GM12878 (cell line): ENCODE data around the gene CAST. TPM values are rescaled to one million over a fixed set of nuclear protein-coding genes. Genes with fewer than 3 reads are reported as not detected.

Experiments
- BMI1 ChIP-seq: fragments of 450-650 bp; IDR thresholded peaks from 2 replicates; pipeline ENCODE4 v1.6.1; 2016; ENCODE audit warnings: mild to moderate bottlenecking, moderate library complexity, borderline replicate concordance
- CHD2 ChIP-seq: IDR thresholded peaks from 2 replicates; pipeline ENCODE4 v1.6.1; 2011; ENCODE audit warnings: low read depth, low read length, improper control_type of control experiment, borderline replicate concordance
- GATAD2B ChIP-seq: fragments of 450-650 bp; conservative IDR thresholded peaks from 2 replicates; pipeline ENCODE4 v1.6.1; 2017; ENCODE audit warnings: low read depth, mild to moderate bottlenecking, moderate library complexity
- HDAC2 ChIP-seq: fragments of 200-600 bp; sonication (generic); IDR thresholded peaks from 2 replicates; pipeline ENCODE4 v1.6.1; 2017
- NR2C2 ChIP-seq: IDR thresholded peaks from 2 replicates; pipeline ENCODE4 v1.6.1; 2011; ENCODE audit warnings: borderline replicate concordance, low read depth; ENCODE audit not compliant: control insufficient read depth, insufficient read length
- PAX5 ChIP-seq: IDR thresholded peaks from 2 replicates; pipeline ENCODE4 v1.6.1; 2011; ENCODE audit warnings: low read depth, low read length, borderline replicate concordance
- RCOR1 ChIP-seq: conservative IDR thresholded peaks from 2 replicates; pipeline ENCODE4 v1.6.1; 2012; ENCODE audit warnings: low read depth, low read length, improper control_type of control experiment
- TBL1XR1 ChIP-seq: IDR thresholded peaks from 2 replicates; pipeline ENCODE4 v1.6.1; 2012; ENCODE audit warnings: low read depth, low read length, improper control_type of control experiment
- TCF3 ChIP-seq: IDR thresholded peaks from 2 replicates; pipeline ENCODE4 v1.6.1; 2012; ENCODE audit warnings: low read depth, mild to moderate bottlenecking, low read length, borderline replicate concordance; ENCODE audit not compliant: insufficient read depth
- polyA plus RNA-seq, 11 experiments: library from polyadenylated mRNA; depleted of rRNA in 4 of 11; unstranded in 6 of 11; stranded (reverse) in 5 of 11; fragments of >200 nt; fragmentation: Nextera tagmentation in 4 of 11; fragmentation: Illumina TruSeq in 1 of 11; extraction: Ambion mirVana in 4 of 11; extraction: Trizol in 1 of 11; gene quantifications; 1 replicate in 1 of 11; 2 replicates in 10 of 11; pipeline versions ENCODE4 v1.2.1 to v1.2.3, GENCODE V29; 2011 to 2016; ENCODE audit warnings: inconsistent platforms in 2 of 11, missing spikeins in 2 of 11, low read depth in 1 of 11
- total RNA-seq, 4 experiments: library from RNA; depleted of rRNA in 3 of 4; stranded (reverse); fragments of >200 nt in 3 of 4; fragmentation: Illumina TruSeq in 1 of 4; extraction: Trizol in 1 of 4; gene quantifications; 2 replicates each; pipeline versions ENCODE4 v1.2.1 to v1.2.3, GENCODE V29; 2013 to 2021
- TF ChIP-seq, protein P1 (sequence below): fragments of 150-350 bp; IDR thresholded peaks from 2 replicates; pipeline ENCODE4 v1.6.1; 2016; ENCODE audit warnings: low read depth, low read length
- TF ChIP-seq, protein P2 (sequence below): IDR thresholded peaks from 2 replicates; pipeline ENCODE4 v1.6.1; 2011; ENCODE audit warnings: borderline replicate concordance, low read depth, mild to moderate bottlenecking, moderate library complexity, low read length; ENCODE audit not compliant: insufficient read depth, poor library complexity, severe bottlenecking
- TF ChIP-seq, protein P3 (sequence below): IDR thresholded peaks from 2 replicates; pipeline ENCODE4 v1.6.1; 2011; ENCODE audit warnings: mild to moderate bottlenecking, low read depth, low read length, moderate library complexity; ENCODE audit not compliant: insufficient replicate concordance
- TF ChIP-seq, protein P4 (sequence below): IDR thresholded peaks from 2 replicates; pipeline ENCODE4 v1.6.1; 2012; ENCODE audit warnings: improper control_type of control experiment, low read depth, low read length; ENCODE audit not compliant: insufficient replicate concordance

The CAST gene
- total and polyA plus RNA-seq, 10 of the 15 experiments (the other 5 are each of a cell fraction or from before 2014, with no cell fraction given), result 31.7 to 140 (median 68.5) TPM

DNA sequence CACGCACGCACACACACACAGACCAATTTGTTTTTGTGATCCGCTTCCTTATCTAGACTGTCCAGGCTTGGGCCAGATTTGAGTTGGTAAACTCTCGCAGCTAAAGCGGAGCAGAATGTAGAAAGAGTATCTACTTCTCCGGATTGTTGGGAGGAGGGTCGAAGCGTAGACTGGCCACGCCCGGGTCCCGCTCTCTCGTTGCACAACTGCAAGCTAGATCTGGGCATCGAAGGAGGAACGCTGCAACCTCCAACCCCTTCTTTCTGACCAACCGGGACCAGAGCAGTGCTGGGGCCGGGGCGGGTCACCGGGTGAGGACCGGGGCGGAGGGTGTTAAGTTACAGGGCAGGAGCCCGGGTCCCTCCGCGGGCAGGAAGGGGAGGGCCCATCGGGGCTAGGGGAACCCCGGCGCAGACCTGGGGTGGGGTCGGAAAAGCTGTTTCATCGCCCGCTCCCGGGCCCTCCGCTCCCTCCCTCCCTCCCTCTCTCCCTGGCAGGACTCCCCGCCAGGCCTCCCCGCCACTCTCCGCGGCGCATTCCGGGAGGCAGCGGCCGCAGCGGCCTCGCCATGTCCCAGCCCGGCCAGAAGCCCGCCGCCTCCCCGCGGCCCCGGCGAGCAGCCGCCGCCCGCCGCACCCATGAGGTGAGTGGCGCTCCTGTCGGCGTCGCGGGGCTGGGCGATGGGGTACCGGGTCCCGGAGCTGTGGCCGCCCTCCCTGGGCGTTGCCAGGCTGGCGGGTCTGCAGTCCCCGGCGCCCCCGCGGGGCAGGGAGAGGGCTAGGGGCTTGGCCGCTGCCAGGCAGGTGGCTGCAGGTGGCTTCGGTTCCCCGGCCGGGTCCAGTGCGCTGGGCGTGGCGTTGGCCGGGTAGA is at the start of gene CAST (continued):
- TF ChIP-seq, protein P1, sequence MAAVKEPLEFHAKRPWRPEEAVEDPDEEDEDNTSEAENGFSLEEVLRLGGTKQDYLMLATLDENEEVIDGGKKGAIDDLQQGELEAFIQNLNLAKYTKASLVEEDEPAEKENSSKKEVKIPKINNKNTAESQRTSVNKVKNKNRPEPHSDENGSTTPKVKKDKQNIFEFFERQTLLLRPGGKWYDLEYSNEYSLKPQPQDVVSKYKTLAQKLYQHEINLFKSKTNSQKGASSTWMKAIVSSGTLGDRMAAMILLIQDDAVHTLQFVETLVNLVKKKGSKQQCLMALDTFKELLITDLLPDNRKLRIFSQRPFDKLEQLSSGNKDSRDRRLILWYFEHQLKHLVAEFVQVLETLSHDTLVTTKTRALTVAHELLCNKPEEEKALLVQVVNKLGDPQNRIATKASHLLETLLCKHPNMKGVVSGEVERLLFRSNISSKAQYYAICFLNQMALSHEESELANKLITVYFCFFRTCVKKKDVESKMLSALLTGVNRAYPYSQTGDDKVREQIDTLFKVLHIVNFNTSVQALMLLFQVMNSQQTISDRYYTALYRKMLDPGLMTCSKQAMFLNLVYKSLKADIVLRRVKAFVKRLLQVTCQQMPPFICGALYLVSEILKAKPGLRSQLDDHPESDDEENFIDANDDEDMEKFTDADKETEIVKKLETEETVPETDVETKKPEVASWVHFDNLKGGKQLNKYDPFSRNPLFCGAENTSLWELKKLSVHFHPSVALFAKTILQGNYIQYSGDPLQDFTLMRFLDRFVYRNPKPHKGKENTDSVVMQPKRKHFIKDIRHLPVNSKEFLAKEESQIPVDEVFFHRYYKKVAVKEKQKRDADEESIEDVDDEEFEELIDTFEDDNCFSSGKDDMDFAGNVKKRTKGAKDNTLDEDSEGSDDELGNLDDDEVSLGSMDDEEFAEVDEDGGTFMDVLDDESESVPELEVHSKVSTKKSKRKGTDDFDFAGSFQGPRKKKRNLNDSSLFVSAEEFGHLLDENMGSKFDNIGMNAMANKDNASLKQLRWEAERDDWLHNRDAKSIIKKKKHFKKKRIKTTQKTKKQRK, result no peak
- peak; percentile 42; the same call in 1 of the 2 replicates for TF ChIP-seq GATAD2B
- no peak for TF ChIP-seq NR2C2
- no peak for TF ChIP-seq HDAC2
- TF ChIP-seq, protein P2, sequence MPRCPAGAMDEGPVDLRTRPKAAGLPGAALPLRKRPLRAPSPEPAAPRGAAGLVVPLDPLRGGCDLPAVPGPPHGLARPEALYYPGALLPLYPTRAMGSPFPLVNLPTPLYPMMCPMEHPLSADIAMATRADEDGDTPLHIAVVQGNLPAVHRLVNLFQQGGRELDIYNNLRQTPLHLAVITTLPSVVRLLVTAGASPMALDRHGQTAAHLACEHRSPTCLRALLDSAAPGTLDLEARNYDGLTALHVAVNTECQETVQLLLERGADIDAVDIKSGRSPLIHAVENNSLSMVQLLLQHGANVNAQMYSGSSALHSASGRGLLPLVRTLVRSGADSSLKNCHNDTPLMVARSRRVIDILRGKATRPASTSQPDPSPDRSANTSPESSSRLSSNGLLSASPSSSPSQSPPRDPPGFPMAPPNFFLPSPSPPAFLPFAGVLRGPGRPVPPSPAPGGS, result no peak
- TF ChIP-seq TCF3, result peak; percentile 85; the same call in 1 of the 2 replicates
- no peak for TF ChIP-seq PAX5
- TF ChIP-seq, protein P3, sequence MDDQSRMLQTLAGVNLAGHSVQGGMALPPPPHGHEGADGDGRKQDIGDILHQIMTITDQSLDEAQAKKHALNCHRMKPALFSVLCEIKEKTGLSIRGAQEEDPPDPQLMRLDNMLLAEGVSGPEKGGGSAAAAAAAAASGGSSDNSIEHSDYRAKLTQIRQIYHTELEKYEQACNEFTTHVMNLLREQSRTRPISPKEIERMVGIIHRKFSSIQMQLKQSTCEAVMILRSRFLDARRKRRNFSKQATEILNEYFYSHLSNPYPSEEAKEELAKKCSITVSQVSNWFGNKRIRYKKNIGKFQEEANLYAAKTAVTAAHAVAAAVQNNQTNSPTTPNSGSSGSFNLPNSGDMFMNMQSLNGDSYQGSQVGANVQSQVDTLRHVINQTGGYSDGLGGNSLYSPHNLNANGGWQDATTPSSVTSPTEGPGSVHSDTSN, result no peak
- TF ChIP-seq TBL1XR1, result no peak
- TF ChIP-seq CHD2, result peak; percentile 65; the same call in 1 of the 2 replicates
- no peak for TF ChIP-seq BMI1
- TF ChIP-seq, protein P4, sequence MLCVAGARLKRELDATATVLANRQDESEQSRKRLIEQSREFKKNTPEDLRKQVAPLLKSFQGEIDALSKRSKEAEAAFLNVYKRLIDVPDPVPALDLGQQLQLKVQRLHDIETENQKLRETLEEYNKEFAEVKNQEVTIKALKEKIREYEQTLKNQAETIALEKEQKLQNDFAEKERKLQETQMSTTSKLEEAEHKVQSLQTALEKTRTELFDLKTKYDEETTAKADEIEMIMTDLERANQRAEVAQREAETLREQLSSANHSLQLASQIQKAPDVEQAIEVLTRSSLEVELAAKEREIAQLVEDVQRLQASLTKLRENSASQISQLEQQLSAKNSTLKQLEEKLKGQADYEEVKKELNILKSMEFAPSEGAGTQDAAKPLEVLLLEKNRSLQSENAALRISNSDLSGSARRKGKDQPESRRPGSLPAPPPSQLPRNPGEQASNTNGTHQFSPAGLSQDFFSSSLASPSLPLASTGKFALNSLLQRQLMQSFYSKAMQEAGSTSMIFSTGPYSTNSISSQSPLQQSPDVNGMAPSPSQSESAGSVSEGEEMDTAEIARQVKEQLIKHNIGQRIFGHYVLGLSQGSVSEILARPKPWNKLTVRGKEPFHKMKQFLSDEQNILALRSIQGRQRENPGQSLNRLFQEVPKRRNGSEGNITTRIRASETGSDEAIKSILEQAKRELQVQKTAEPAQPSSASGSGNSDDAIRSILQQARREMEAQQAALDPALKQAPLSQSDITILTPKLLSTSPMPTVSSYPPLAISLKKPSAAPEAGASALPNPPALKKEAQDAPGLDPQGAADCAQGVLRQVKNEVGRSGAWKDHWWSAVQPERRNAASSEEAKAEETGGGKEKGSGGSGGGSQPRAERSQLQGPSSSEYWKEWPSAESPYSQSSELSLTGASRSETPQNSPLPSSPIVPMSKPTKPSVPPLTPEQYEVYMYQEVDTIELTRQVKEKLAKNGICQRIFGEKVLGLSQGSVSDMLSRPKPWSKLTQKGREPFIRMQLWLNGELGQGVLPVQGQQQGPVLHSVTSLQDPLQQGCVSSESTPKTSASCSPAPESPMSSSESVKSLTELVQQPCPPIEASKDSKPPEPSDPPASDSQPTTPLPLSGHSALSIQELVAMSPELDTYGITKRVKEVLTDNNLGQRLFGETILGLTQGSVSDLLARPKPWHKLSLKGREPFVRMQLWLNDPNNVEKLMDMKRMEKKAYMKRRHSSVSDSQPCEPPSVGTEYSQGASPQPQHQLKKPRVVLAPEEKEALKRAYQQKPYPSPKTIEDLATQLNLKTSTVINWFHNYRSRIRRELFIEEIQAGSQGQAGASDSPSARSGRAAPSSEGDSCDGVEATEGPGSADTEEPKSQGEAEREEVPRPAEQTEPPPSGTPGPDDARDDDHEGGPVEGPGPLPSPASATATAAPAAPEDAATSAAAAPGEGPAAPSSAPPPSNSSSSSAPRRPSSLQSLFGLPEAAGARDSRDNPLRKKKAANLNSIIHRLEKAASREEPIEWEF, result no peak
- no peak for TF ChIP-seq RCOR1
